SK-N-SH treated with all-trans-retinoic acid at 6 μM for 48 hours (cell line): ENCODE measurements around the gene NEIL1.

Experiments
- BACH2 ChIP-seq: fragments of 250-450 bp; sonication (Bioruptor Pico); IDR thresholded peaks from 2 replicates; pipeline ENCODE4 v1.9.0; 2021; ENCODE audit warnings: mild to moderate bottlenecking, borderline replicate concordance
- CSDC2 ChIP-seq: fragments of 250-450 bp; sonication (Bioruptor Pico); IDR thresholded peaks from 2 replicates; pipeline ENCODE4 v1.5.0; 2020; ENCODE audit warnings: mild to moderate bottlenecking, moderate library complexity
- GLIS3 ChIP-seq: fragments of 250-450 bp; sonication (Bioruptor Pico); IDR thresholded peaks from 2 replicates; pipeline ENCODE4 v1.5.0; 2020; ENCODE audit warnings: mild to moderate bottlenecking, moderate library complexity
- ISL1 ChIP-seq: fragments of 250-450 bp; sonication (Bioruptor Pico); IDR thresholded peaks from 2 replicates; pipeline ENCODE4 v2.1.2; 2022; ENCODE audit warnings: mild to moderate bottlenecking, moderate library complexity
- OSR1 ChIP-seq: fragments of 250-450 bp; sonication (Bioruptor Pico); IDR thresholded peaks from 2 replicates; pipeline ENCODE4 v1.8.0; 2022; ENCODE audit warnings: moderate library complexity, mild to moderate bottlenecking, inconsistent platforms
- POU6F1 ChIP-seq: fragments of 250-450 bp; sonication (Bioruptor Pico); IDR thresholded peaks from 2 replicates; pipeline ENCODE4 v1.8.0; 2021; ENCODE audit warnings: low read depth, mild to moderate bottlenecking, moderate library complexity, borderline replicate concordance
- PPARA ChIP-seq: fragments of 250-450 bp; sonication (Bioruptor Pico); IDR thresholded peaks from 2 replicates; pipeline ENCODE4 v1.5.0; 2020; ENCODE audit warnings: mild to moderate bottlenecking, borderline replicate concordance
- SNAI2 ChIP-seq: fragments of 250-450 bp; sonication (Bioruptor Pico); IDR thresholded peaks from 2 replicates; pipeline ENCODE4 v1.5.0; 2020; ENCODE audit warnings: mild to moderate bottlenecking, moderate library complexity
- ZC3H10 ChIP-seq: fragments of 250-450 bp; sonication (Bioruptor Pico); IDR thresholded peaks from 2 replicates; pipeline ENCODE4 v1.5.1; 2021; ENCODE audit warnings: mild to moderate bottlenecking, moderate library complexity
- ZFP3 ChIP-seq: fragments of 250-450 bp; sonication (Bioruptor Pico); IDR thresholded peaks from 2 replicates; pipeline ENCODE4 v1.5.0; 2020; ENCODE audit warnings: mild to moderate bottlenecking, moderate library complexity
- ZFP30 ChIP-seq: fragments of 450-650 bp; formaldehyde crosslinking; IDR thresholded peaks from 2 replicates; pipeline ENCODE4 v1.5.0; 2022; ENCODE audit warnings: mild to moderate bottlenecking, moderate library complexity
- ZNF565 ChIP-seq: fragments of 450-650 bp; formaldehyde crosslinking; conservative IDR thresholded peaks from 2 replicates; pipeline ENCODE4 v1.5.0; 2020; ENCODE audit warnings: low read depth, mild to moderate bottlenecking, moderate library complexity
- ZNF70 ChIP-seq: fragments of 450-650 bp; formaldehyde crosslinking; IDR thresholded peaks from 2 replicates; pipeline ENCODE4 v1.5.0; 2020; ENCODE audit warnings: mild to moderate bottlenecking, moderate library complexity
- ZNF8 ChIP-seq: fragments of 450-650 bp; formaldehyde crosslinking; IDR thresholded peaks from 2 replicates; pipeline ENCODE4 v1.5.0; 2020; ENCODE audit warnings: mild to moderate bottlenecking, moderate library complexity

GRCh38 chr15:75356006-75356405 is 9.2 kb downstream of the NEIL1 start:
- TF ChIP-seq OSR1 (no peak), BACH2 (no peak), CSDC2 (CRISPR knock-in tag) (no peak), ZFP30 (CRISPR knock-in tag) (no peak), ZNF8 (CRISPR knock-in tag) (no peak), POU6F1 (CRISPR knock-in tag) (no peak), ZNF565 (CRISPR knock-in tag) (no peak), ZFP3 (CRISPR knock-in tag) (no peak), ZNF70 (no peak), ISL1 (CRISPR knock-in tag) (no peak), SNAI2 (CRISPR knock-in tag) (no peak), ZC3H10 (CRISPR knock-in tag) (no peak), GLIS3 (CRISPR knock-in tag) (no peak), PPARA (no peak)
